GM21447 (cell line): ENCODE data around the gene SLC9C1.

Experiments
- ATAC-seq: cut with Tn5 transposase; IDR thresholded peaks from one replicate; pipeline ENCODE4 v1.9.1; 2021; ENCODE audit not compliant: unreplicated experiment

SLC9C1 gene

DNA sequence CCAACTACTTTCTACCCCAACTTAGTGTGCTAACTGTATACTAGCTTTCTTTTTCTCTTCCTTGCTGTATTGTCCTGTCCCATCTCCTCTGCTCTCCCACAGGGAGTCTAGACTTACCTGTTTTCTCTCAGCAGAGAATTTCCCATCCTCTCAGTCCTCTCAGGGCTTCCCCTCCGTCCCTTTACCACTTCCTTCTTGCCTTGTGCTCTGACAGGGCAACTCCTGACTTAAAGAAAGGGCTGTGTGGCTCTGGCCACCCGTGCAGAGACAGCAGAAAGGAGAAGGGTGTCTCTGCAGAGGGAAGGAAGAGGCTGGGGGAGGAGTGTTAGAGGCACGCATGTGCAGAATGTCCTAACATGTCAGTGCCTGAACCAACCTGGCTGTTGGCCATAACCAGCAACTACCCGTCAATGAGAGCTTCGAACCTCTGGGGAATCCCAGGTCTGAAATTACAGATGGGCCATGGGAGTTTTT lies 161.0 kb downstream of the SLC9C1 start, which contains the start of gene GCSAM:
GCSAM (minus strand) TSS at position 274 of the 474 bp plus-strand sequence; CDS start at position 146, 128 bp downstream.
- ATAC-seq, result peak; percentile 66

DNA sequence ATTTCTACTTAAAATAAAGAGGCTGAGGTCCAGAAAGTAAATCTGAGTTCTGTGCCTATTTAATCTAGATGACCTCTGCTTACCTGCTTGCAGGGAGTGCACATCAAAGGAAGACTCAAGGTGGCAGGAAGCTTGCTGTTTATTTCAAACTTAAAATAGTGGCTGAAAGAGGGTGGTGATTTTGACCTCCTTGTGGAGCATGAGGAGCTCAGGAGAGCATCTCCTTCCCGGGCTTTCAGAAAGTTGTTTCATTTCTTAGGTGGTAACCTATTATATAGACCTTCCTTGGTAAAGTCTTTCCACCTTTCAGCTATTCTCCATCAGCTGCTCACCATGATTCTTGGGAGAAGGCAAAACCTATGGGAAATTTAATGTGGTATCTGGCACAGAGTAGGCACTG lies 161.5 kb downstream of the SLC9C1 start:
- peak; percentile 0 for ATAC-seq

DNA sequence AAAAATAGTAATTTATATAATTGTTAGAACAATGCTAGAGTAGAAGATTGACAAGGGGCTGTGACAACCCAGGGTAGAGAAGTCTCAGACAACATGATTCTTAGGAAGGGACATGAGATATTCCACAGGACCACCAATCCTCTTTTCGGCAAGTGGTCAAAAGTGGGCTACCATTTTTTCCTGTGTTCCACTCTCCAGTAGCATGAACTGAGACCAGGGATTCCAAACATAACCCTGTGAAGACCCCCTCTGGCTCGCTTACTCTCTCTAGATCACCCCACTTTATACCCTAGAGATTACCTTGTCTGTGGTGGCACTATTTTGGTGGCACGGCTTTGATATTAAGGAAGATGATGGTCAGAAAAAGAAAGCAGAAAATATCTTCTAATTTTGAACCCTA lies 161.9 kb downstream of the SLC9C1 start:
- no peak for ATAC-seq

DNA sequence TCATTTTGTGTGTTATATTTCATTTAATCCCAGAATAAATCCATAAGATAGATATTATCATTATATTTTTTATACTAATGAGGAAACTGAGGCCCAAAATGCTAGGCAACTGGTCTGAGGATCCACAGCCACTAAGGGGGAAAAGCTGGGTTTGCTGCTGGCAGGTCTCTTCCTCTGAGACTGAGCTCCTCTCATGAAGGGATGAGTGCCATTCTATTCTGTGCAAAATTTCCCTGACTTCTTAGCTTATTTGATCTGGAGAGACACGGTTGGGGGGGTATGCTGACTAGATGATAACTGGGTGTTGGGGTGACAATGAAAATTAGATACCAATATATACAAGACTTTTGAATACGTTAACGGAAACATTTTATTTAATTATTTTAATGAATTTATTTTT lies 162.9 kb downstream of the SLC9C1 start:
- no peak for ATAC-seq

DNA sequence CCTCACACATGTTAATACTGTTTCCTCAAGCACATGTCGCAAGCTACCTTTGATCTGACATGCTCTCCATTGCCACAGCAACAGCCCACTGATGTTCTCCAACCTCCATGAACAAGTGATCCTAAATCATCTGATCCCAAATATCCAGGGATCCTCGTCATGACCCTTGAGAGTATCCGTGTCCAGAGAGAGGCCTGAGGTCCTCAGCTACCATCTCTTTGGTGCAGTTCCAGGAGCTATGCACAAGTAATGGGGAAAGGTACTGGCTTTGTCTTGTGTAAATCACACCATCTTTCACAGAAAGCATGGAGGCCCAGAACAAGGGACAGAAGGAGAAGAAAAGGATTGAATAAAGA lies 163.4 kb downstream of the SLC9C1 start:
- ATAC-seq, result no peak

DNA sequence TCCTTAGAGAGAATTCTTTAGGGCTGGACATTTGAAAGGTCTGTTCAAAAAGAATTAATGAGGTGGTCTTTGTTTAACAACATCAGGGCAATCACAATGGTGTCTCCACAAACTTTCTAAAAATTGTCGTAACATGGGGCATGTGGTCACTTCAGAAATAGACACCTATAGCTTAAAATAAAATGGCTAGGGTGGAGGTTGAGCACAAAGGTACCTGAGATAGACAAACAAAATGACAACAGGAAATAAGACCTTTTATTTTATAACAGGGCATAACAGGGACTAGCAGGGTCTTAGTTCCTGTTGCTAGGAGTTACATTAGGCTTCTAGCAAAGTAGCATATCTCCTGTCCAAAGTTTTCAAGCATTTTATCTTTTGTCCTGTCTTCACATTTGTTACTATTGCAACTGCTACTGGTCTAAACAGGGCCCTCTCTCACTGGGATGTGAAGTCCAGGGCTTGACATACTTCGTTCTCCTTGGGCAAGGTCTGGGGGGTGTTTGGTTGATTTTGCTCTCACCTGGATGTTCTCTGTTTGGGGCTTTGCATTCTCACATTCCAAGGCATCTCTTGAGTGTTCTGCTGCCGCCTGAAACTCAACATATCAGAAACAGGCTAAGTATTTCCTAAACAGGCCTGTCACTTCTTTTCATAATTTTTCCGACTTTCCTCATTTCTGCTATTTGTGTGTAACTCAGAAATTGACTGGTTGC lies 163.9 kb downstream of the SLC9C1 start:
- no peak for ATAC-seq

DNA sequence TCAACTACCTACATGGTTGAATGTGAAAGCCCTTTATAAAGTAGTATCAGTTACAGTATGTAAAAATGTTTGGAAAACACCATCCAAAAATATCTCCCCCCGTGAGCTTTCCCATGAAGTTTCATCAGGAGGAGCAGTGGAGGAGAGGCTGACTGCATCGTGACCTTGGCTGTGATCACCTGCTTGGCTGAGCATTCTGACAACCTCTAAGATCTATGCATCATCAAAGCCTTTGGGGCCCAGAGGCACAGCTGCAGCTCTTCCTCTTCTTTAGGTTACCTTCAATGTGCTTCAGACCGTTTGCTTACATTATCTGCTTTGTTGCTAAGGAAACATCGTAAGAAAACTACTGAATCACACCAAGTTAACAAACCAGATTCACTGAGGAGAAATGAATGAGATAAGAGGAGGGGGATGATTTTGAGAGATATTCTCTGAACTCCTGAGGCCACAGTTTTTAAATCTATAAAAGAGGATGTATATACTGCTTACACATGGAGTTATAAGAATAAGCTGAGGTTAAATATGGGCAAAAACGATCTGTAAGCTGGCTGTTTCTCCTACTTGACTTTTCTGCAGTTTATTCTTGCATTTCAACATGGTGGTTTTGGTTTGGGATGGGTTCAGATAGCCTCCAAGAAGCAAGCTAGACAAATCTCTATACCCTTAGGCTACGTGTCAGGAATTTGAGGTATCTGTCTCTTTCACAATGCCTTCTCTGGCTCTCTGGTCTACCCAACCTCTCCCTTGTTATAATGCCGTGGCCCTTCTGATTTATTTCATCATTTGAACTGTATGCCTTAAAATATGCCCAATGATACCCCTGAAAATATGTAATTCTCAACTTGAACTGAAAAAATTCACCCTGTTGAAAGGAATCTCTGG lies 164.9 kb downstream of the SLC9C1 start:
- ATAC-seq, result peak; percentile 41

DNA sequence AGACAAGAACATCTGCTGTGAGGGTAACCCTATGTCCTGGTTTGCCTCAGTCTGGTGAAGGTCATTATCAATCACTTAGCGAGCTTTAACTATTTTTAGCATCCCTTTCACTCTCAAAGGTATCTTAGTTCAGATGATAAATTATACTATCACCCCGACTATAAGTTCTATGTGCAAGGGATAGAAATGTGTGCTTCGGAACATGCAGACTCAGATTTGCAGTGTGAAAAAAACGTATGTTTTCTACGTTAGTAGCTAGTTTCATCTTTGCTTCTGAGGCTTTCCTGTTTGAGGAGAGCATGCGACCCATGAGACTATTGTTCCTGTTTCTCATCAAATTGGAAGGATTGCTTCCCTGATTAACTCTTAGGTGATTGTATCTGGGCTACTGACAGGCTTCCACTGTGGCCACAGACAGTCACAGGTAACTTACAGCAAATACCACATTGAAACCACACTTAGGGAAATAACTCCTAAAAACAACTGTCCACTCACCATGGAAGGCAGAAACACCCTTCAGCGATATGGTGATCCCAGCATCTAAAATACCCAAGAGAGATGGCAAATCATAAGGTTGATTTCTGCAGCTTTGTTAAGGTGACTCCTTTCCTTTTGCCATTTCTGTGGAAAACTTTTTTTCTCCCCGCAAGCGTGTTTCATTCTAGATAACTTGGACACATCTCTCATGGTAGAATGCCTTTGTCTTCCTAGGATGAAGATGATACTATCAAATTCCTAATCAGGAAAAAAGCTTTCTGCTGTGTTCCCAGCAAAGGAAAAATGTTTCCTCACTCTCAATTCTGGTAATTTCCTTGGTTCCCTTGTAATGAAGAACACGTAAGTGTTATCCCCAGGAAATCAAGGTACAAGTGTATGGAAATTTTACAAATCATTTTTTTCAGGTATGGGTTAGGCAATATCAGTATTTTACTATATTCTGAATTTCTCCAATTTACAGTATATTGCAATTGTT lies 166.2 kb downstream of the SLC9C1 start:
- no peak for ATAC-seq

DNA sequence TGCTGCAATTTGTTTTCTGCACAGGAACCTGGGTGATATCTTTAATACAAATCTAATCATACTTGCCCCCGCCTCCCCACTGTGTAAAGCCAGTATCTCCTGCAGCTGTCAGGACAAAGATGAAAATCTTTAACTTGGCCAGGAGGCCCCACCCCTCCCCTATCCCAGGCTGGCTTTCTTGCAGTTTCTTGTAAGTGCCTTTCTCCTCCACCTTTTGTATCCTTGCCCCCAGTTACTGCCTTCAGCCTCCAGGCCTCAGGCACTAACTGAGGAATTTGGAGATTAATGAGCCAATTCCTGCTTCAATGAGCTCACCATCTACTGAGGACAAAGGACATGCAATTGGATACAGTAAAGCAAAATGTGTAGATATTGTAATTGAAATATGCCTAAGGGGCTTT lies 167.5 kb downstream of the SLC9C1 start:
- no peak for ATAC-seq

DNA sequence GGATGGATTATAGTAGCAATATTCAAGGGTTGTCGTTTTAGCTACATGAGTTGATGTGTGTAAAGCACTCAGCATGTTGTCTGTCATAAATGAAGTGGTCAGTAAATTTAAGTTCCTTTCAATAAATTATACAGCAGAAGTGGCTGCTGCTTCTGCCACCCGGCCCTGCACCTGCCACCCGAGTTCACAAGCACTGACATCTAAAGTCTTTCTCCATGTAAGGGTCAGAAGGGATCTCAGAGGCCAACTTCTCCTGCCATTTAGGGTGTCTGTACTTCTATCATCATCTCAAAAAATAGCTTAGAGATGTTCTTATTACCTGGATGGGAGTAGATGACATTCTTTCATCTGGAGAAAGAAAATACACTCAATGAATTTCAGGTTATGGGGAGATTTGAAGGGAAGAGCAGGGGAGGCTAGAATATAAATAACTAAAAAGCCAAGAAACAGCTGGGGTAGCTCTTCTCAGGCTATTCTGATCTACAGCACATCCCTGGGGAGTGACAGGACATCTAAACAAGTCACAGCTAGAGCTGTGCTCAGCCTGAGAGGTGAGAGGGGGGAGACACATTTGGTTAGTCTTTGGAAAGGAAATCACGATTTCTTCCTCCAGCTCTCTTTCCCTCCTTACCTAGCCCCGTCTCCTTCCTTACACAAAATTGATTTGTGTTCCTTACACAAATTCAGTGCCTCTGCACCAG lies 169.0 kb downstream of the SLC9C1 start:
- no peak for ATAC-seq

DNA sequence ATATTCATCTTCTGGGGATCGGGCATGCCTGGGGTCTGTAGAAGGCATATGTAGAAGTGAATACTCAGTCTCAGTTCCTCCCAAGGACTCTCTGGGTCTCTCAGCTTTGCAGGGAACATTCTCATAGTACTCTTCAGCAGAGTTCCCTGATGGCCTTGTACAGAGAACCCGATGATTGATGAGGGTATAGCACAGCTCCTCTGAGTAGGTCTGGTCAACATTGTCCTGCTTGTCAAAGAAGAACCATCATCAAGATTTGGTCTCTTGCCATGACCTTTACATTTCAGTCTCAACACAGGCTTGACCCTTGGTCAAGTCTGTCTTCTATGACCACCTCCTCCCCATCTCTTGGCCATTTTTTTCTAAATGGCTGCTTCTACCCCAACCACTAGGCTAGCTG lies 170.5 kb downstream of the SLC9C1 start:
- ATAC-seq, result no peak

DNA sequence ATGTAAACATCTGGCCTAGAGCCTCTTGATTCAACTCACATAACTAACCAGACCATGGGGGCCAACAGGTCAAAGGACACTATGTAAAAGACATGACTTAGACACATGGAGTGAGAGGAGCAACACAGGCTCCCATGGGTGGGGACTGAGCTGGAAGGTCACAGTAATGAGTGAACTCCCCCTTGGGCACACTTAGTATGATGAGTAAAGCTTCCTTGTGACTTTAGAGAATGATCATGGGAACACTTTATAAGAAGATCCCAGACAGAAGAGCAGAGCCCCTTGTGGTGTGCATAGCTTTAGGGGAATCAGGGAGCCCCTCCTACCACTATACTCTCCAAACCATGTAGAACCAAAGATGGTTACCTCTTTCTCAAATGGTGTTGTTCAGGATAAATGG lies 171.1 kb downstream of the SLC9C1 start:
- ATAC-seq, result no peak

DNA sequence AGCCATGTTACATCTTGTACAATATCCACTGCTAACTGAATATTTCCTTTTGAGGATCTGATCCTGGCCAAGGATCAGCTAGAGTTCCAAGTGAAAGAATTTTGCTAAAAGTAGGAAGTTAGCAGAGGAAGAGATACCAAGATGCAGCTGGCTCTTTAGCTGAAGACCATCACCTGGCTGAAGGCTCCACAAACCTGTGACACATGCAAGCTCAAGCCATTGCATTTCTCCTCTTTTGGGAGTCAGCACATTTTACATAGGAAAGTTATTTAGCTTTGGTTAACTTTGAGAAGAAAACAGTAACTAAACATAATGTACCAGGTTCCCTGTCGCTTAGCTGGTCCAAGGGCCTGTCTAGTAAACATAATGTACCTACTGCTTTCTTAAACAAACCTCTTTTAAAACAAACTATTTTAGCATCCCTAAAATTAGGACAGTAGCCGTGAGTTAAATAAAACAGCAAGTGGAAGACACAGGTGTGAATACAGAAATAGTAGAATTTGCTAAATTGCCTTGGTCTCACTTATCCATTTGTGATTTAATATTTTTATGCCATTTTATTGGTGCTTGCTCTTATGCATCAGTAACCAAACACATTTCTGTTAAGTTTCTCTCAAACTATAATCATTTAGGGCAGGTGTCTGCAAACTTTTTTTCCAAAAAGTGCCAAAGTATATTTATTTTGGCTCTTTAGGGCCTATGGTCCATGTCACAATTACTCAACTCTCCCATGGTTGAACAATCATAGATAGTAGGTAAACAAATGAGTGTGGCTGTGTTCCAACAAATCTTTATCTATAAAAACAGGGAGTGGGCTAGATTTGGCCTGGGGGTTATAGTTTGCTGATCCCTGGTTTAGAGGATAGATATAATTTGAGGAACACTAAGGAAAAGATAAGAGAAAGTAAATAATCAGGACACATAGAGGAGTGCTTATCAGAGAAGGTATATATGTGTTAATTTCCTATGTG lies 172.2 kb downstream of the SLC9C1 start:
- no peak for ATAC-seq

DNA sequence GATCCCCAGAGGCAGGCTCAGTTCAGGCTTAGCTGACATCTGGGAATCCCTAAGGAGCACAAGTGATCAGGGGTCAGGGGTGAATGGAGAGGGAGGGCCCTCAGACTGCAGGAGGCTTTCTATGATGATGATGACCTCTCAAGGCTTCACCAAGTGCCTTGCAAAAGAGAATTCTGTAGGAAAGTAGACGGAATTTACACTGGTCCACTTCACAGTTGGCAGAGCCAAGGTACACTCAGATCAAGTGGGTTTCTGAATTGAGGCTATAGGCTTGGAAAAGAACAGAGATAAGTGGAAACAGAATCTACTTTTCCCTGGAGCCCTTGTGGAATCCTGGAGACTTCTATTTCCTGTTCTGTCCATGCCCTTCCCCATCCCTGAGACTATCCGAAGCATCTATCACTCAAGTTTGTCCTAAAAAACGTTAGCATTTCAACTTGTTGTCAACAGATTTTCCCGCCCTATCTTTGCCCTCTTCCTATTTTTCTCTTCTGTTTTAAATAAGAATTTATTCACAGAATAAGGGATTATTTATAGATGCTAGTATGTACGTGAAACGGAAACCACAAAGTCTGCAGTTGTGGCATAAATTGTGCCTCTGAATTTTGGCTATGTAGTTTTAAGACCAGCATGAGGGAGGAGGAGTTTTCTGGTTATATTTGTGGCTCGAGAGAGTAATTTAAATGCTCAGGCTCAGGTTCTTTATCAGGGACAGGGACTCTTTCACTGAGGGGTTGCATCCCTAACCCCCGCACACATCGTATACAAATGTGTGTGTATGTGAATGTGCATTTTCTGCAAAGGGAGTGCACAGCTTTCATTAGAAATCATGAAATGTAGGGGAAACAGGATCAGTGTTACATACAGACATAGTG lies 173.8 kb downstream of the SLC9C1 start:
- ATAC-seq, result no peak

DNA sequence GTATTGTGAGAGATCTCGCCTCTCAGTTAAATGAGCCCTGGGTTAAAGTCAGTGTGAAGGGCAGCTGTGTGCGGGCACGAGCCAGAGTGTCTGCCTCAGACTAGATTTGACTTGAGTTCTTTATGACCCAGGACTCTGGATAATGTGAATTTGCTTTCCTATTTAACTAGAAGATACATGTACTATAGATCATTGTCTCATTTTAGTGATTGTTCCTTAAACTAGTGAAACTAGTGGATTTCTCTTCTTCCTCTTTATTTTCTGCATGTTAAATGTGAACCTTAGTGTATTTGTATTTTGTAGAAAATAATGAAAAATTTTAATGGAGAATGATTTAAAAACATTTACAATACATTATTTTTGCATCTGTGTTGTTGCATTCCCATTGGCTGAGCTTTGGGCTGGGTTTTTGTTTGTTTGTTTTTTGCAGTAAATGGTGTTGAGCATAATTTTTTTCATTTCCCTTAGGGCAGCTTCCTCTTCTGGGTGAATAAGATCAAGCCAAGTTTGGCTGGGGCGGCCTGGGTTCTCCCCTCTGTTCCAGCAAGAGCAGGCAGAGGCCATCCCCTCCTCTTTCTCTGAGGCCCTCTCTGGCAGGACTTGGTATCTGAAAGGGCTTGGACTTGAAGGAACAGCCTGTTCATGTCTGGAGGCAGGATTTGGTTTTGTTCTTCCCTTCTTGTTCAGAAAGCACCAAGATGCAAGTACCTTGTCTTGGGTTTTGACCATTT lies 176.0 kb downstream of the SLC9C1 start:
- ATAC-seq, result peak; percentile 14

DNA sequence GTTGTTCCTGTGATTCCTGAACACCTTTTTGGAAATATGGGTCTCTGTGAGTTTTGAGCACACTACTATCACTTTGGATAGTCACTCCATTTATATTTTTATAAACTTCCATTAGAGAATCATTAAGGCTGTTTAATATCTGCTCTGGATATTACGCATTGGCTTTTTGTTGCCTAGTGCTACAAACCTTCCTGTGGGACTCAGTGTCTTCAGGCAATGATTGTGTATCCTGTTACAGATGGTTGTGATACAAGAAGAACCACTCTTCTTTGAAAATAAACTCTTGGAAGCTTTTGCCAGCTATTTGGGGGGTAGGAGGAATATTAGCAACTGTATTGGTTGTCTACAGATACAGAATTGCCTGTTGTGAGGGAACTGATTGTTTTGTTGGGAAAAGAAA lies 176.6 kb downstream of the SLC9C1 start:
- no peak for ATAC-seq

DNA sequence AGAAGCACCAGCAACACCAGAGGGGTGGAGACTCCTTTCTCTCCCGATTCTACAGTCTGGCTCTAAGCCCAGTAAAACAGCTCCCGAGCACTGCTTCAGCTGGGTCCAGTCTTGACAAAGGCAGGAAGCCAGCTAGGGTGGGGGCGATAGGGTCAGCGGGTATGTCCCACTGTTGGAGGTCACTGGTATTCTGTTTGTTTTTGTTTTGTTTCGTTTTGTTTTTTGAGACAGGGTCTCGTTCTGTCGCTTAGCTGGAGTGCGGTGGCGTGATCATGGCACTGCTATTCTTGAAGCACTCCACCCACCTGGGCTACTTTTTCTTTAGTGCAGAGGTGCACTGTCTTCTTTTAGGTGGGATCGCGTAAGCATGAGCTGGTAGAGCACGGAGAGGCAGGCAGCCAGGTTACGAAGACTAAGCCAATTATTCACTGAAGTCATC lies 177.2 kb downstream of the SLC9C1 start:
- ATAC-seq, result no peak
